ENCODE results near the gene TSPAN10.

Gene TSPAN10

GRCh38 chr17:81688616-81689015 is 51.6 kb downstream of the TSPAN10 start:
- no peak for DNase-seq (ENCODE audit: low read depth)

GRCh38 chr17:81690066-81690465 is 53.1 kb downstream of the TSPAN10 start:
- no peak for DNase-seq (ENCODE audit: low read depth)

GRCh38 chr17:81690549-81690948 is 53.6 kb downstream of the TSPAN10 start:
- no peak for DNase-seq (ENCODE audit: low read depth)

- DNase-seq (ENCODE audit: low read depth) = no peak
Measured at GRCh38 chr17:81691196-81691595, 54.2 kb downstream of the TSPAN10 start.

GRCh38 chr17:81691608-81692007 is 54.6 kb downstream of the TSPAN10 start:
- no peak for DNase-seq (ENCODE audit: low read depth)

GRCh38 chr17:81693509-81694210 is 56.7 kb downstream of the TSPAN10 start:
- DNase-seq (ENCODE audit: low read depth) = no peak

- no peak for DNase-seq (ENCODE audit: low read depth)
Measured at GRCh38 chr17:81694810-81695209, 57.8 kb downstream of the TSPAN10 start.

- DNase-seq (ENCODE audit: low read depth) = no peak
Measured at GRCh38 chr17:81695211-81695610, 58.2 kb downstream of the TSPAN10 start.

- no peak for DNase-seq (ENCODE audit: low read depth)
Measured at GRCh38 chr17:81695801-81696200, 58.8 kb downstream of the TSPAN10 start.

GRCh38 chr17:81696218-81696941 is 59.4 kb downstream of the TSPAN10 start:
- no peak for DNase-seq (ENCODE audit: low read depth)

GRCh38 chr17:81697261-81698044 is 60.5 kb downstream of the TSPAN10 start:
- DNase-seq (ENCODE audit: low read depth) = no peak

Measured in amniotic epithelial cell (primary cell).